ENCODE measurements around the gene BEST4. TPM values are rescaled to one million over a fixed set of nuclear protein-coding genes. Genes with fewer than 3 reads are reported as not detected.

The BEST4 gene
- total and polyA plus RNA-seq, 2 of the 13 experiments (the other 11 are each of a cell fraction or from before 2014, with no cell fraction given), result 0.77 to 1.4 TPM

GRCh38 chr1:44827197-44828002 is 39.4 kb upstream of the BEST4 start (continued):
- no peak for TF ChIP-seq ATF6 (CRISPR knock-in tag; conservative IDR thresholded peaks at IDR 0.05)
- no peak for TF ChIP-seq TGIF2 (CRISPR knock-in tag; IDR thresholded peaks at IDR 0.05)
- TF ChIP-seq POGZ (CRISPR knock-in tag; IDR thresholded peaks at IDR 0.05), result peak; percentile 78
- TF ChIP-seq, protein P1, sequence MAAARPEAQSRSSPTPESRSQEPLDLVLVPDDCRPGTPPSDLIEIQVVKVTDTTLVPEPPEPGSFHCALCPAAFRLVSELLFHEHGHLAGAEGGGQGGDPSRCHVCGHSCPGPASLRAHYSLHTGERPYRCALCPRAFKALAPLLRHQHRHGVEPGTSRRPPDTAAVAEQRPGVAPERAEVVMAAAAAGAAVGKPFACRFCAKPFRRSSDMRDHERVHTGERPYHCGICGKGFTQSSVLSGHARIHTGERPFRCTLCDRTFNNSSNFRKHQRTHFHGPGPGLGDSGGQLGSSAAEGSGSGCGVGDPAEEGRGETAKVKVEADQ (CRISPR knock-in tag; IDR thresholded peaks at IDR 0.05; ENCODE audit: borderline replicate concordance), result no peak
- TF ChIP-seq KLF13 (CRISPR knock-in tag; IDR thresholded peaks at IDR 0.05), result 0 out of 2 replicates have a peak, but pooled peaks have one; percentile 1
- TF ChIP-seq FOXM1 (CRISPR knock-in tag; IDR thresholded peaks at IDR 0.05), result no peak
- TF ChIP-seq HNF4G (IDR thresholded peaks at IDR 0.05; ENCODE audit: borderline replicate concordance, low read depth, low read length), result no peak
- TF ChIP-seq HNF4G (CRISPR knock-in tag; IDR thresholded peaks at IDR 0.05; ENCODE audit: borderline replicate concordance, low read depth), result no peak
- TF ChIP-seq NR2F6 (IDR thresholded peaks at IDR 0.05), result peak; percentile 50; the same call in 1 of the 2 replicates
- peak; percentile 76 for TF ChIP-seq NR2F6 (CRISPR knock-in tag; IDR thresholded peaks at IDR 0.05)
- TF ChIP-seq, protein P2, sequence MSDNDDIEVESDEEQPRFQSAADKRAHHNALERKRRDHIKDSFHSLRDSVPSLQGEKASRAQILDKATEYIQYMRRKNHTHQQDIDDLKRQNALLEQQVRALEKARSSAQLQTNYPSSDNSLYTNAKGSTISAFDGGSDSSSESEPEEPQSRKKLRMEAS (IDR thresholded peaks at IDR 0.05), result peak; percentile 30; the same call in 1 of the 2 replicates
- TF ChIP-seq, protein P3, sequence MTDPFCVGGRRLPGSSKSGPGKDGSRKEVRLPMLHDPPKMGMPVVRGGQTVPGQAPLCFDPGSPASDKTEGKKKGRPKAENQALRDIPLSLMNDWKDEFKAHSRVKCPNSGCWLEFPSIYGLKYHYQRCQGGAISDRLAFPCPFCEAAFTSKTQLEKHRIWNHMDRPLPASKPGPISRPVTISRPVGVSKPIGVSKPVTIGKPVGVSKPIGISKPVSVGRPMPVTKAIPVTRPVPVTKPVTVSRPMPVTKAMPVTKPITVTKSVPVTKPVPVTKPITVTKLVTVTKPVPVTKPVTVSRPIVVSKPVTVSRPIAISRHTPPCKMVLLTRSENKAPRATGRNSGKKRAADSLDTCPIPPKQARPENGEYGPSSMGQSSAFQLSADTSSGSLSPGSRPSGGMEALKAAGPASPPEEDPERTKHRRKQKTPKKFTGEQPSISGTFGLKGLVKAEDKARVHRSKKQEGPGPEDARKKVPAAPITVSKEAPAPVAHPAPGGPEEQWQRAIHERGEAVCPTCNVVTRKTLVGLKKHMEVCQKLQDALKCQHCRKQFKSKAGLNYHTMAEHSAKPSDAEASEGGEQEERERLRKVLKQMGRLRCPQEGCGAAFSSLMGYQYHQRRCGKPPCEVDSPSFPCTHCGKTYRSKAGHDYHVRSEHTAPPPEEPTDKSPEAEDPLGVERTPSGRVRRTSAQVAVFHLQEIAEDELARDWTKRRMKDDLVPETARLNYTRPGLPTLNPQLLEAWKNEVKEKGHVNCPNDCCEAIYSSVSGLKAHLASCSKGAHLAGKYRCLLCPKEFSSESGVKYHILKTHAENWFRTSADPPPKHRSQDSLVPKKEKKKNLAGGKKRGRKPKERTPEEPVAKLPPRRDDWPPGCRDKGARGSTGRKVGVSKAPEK (CRISPR knock-in tag; IDR thresholded peaks at IDR 0.05; ENCODE audit: borderline replicate concordance), result no peak
- peak; percentile 34; the same call in 1 of the 2 replicates for TF ChIP-seq ZNF292 (CRISPR knock-in tag; IDR thresholded peaks at IDR 0.05; ENCODE audit: borderline replicate concordance, low read depth)
- TF ChIP-seq ZEB1 (IDR thresholded peaks at IDR 0.05; ENCODE audit: insufficient replicate concordance, low read depth), result peak; percentile 52
- no peak for TF ChIP-seq MTA3 (CRISPR knock-in tag; IDR thresholded peaks at IDR 0.05)
- TF ChIP-seq GMEB1 (CRISPR knock-in tag; IDR thresholded peaks at IDR 0.05; ENCODE audit: borderline replicate concordance), result peak; percentile 41; the same call in 1 of the 2 replicates
- TF ChIP-seq, protein P4, sequence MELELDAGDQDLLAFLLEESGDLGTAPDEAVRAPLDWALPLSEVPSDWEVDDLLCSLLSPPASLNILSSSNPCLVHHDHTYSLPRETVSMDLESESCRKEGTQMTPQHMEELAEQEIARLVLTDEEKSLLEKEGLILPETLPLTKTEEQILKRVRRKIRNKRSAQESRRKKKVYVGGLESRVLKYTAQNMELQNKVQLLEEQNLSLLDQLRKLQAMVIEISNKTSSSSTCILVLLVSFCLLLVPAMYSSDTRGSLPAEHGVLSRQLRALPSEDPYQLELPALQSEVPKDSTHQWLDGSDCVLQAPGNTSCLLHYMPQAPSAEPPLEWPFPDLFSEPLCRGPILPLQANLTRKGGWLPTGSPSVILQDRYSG (CRISPR knock-in tag; IDR thresholded peaks at IDR 0.05), result no peak

All from HepG2 (cell line).